NCI-H1694 (cell line): ENCODE measurements around the gene SLC2A4RG.
"Not testable (repeated sequence)": the region's sequence is repeated elsewhere in the genome, so short reads cannot be mapped to it uniquely, and the experiment has no call there.

Experiments
- DNase-seq: peaks from one replicate; lab custom pipeline; 2025; lab: John Stamatoyannopoulos, UW

SLC2A4RG gene

GRCh38 chr20:63714858-63715257 lies 24.7 kb upstream of the SLC2A4RG start:
- no peak for DNase-seq

DNA sequence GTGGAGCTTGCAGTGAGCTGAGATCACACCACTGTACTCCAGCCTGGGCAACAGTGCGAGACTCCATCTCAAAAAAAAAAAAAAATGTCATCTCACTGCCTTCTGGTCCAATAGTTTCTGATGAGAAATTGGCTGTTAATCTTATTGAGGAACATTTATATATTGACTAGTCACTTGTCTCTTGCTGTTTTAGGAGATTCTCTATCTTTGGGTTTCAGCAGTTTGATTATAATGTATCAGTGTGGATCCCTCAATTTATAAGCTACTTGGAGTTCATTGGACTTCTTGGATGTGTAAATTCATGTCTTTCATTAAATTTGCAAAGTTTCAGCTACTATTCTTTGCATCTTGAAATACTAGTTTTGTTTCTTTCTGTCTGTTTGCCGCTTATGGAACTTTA lies 20.6 kb upstream of the SLC2A4RG start:
- DNase-seq: no peak

DNA sequence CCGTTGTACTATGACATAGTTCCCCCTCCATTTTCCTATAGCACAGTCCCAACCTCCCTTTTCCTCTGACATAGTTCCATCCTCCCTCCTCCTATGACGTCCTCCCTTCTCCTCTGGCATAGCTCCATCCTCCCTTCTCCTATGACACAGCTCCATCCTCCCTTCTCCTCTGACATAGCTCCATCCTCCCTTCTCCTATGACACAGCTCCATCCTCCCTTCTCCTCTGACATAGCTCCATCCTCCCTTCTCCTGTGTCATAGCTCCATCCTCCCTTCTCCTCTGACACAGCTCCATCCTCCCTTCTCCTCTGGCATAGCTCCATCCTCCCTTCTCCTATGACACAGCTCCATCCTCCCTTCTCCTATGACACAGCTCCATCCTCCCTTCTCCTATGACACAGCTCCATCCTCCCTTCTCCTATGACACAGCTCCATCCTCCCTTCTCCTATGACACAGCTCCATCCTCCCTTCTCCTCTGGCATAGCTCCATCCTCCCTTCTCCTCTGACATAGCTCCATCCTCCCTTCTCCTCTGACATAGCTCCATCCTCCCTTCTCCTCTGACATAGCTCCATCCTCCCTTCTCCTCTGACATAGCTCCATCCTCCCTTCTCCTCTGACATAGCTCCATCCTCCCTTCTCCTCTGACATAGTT lies 16.5 kb upstream of the SLC2A4RG start:
- not testable (repeated sequence) for DNase-seq

- not testable (repeated sequence) for DNase-seq
These were observed 9.3 kb upstream of the SLC2A4RG start for GRCh38 chr20:63730189-63730733.

- no peak for DNase-seq
These were observed 8.2 kb upstream of the SLC2A4RG start for GRCh38 chr20:63731410-63731809.

GRCh38 chr20:63732118-63733095 lies 7.2 kb upstream of the SLC2A4RG start:
- DNase-seq: no peak

DNA sequence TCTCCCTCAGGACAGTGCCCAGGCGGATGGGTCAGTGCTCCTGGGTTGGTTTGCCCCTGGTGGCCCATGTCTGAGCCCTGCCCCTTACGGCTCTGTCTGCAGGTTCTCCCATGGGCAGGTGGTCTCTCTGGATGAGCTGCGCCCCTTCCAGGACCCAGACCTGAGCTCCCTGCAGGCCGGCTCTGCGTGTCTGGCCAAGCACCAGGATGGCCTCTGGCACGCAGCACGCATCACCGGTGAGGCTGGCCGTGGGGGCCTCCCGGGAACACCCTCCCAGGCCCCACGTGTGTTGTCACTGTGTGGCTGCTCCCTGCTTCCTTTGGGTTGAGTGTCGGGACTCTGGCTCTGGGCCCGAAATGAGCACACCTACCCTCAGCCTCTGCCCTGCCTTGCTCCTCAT lies 6.5 kb upstream of the SLC2A4RG start:
- no peak for DNase-seq

GRCh38 chr20:63733579-63734081 lies 5.9 kb upstream of the SLC2A4RG start:
- no peak for DNase-seq

DNA sequence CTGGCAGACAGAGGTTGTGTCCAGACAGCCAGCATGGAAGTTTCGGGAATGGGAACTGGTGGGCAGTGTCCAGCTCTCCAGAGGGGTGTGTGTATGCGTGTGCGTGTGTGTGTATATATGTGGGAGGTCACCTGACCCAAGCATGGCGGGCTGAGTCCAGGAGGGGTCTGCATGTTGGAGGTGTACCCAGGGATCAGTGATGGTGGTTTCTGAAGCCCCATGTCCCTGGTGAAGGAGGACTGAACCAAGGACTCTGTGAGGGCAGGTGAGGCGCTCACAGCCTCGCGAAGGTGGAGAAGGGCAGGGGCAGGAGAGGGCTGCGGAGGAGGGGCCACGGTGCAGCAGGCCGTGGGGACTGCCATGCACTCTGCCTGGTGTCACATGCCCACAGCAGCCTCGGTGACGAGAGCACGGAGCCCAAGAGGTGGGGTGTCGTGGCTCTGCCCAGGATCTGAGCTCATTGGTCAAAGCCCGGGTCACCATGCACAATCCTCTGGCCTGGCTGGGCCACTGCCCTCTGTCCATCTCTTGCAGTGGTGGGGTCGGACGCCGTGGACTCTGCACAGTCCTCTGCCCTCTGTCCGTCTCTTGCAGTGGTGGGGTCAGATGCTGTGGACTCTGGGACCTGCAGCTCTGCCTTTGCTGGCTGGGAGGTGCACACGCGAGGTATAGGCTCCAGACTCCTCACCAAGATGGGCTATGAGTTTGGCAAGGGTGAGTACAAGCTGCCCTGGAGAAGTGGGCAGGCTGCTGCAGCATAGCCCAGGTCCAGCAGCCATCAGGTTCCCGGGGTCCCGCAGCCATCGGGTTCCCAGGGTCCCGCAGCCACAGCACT lies 5.2 kb upstream of the SLC2A4RG start:
- no peak for DNase-seq

DNA sequence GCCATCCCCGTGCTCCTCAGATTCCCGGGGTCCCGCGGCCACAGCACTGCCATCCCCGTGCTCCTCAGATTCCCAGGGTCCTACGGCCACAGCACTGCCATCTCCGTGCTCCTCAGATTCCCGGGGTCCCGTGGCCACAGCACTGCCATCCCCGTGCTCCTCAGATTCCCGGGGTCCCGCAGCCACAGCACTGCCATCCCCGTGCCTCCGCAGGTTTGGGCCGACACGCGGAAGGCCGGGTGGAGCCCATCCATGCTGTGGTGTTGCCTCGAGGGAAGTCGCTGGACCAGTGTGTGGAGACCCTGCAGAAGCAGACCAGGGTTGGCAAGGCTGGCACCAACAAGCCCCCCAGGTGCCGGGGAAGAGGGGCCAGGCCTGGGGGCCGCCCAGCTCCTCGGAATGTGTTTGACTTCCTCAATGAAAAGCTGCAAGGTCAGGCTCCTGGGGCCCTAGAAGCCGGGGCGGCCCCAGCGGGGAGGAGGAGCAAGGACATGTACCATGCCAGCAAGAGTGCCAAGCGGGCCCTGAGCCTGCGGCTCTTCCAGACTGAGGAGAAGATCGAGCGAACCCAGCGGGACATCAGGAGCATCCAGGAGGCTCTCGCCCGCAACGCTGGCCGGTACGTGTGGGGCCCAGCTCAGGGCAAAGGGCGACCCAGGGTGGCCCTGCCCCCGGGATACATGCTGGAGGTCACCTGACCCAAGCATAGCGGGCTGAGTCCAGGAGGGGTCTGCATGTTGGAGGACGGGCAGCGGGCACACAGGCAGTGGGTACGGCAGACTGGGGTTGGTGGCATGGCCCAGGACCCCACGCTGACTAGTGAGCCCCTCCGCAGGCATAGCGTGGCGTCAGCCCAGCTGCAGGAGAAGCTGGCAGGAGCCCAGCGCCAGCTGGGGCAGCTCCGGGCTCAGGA lies 4.4 kb upstream of the SLC2A4RG start:
- DNase-seq: peak; percentile 5

- no peak for DNase-seq
These were observed 3.5 kb upstream of the SLC2A4RG start, which contains the start of gene LIME1 for GRCh38 chr20:63735859-63736718. LIME1 (plus strand) TSS chr20:63736664; CDS start chr20:63737550, 886 bp downstream.

- DNase-seq: no peak
These were observed 2.5 kb upstream of the SLC2A4RG start for GRCh38 chr20:63736893-63737694.

- no peak for DNase-seq
These were observed 2.0 kb upstream of the SLC2A4RG start for GRCh38 chr20:63737695-63737944.

- DNase-seq: no peak
These were observed 1.5 kb upstream of the SLC2A4RG start for GRCh38 chr20:63737945-63738686.

DNA sequence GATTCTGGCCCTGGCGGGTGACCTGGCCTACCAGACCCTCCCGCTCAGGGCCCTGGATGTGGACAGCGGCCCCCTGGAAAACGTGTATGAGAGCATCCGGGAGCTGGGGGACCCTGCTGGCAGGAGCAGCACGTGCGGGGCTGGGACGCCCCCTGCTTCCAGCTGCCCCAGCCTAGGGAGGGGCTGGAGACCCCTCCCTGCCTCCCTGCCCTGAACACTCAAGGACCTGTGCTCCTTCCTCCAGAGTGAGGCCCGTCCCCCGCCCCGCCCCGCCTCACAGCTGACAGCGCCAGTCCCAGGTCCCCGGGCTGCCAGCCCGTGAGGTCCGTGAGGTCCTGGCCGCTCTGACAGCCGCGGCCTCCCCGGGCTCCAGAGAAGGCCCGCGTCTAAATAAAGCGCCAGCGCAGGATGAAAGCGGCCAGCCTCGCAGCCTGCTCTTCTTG lies 868 bp upstream of the SLC2A4RG start:
- no peak for DNase-seq

GRCh38 chr20:63740070-63740626 lies 572 bp downstream of the SLC2A4RG start:
- no peak for DNase-seq

DNA sequence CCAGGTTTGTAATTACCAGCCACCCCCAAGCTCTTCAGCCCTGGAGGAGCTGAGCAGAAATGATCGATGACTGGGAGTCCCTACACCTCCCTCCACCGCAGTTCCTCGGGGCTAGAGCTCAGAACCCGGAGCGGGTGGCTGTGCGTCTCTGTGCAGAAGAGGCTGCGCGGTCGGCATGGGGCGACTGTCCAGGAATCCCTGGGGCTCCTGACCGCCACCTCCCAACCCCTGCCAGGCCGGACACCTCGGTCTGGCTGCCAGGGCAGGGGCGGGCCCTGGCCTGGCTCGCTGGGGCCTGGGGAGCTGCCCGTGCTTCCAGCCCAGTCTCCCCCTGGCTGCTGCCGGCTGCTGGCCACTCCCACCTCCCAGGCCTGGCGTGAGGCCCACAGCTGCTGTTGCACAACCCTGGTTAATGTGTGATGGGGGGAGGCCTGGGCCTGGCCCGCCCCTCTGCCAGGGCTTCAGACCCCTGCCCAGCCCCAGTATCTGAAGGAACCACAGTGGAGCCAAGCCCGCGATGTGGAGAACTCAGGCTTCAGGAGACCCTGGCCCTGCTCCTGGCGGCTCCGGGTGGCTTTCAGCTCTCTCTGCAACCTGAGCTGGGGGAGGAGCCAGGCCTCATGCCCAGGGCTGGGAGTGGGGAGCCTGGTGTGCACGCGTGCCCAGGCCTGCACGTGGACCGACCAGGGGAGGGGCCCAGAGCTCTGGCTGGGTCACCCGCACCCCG lies 1.2 kb downstream of the SLC2A4RG start:
- DNase-seq: peak; percentile 26
